ENCODE results near the gene JAZF1.

JAZF1 gene

GRCh38 chr7:28096713-28097112, 83.9 kb downstream of the JAZF1 start:
- intact Hi-C loops (cut with DNase I; ENCODE audit: low total_unique reads), result loop anchor here (10.0 kb wide), 1 partner anchor 902 kb away; no protein-coding TSS in a partner anchor
- Histone ChIP-seq H3K4me1 (peaks cover 0 to 15% (median 7%) of the 10 kb centered on the region in 4 donors), H3K9me3 (no peaks in the 10 kb centered on the region), H3K27me3 (no peaks in the 10 kb centered on the region), H3K36me3 (no peaks in the 10 kb centered on the region), H3K27ac (no peak overlapping the region), H3K4me3 (no peak overlapping the region)
- peak in 1 of 2 donors; percentile 50 for DNase-seq
- TF ChIP-seq CTCF (IDR thresholded peaks at IDR 0.05), result peak; percentile 79 to 86

- DNase-seq, result no peak
- Histone ChIP-seq H3K9me3 (no peaks in the 10 kb centered on the region), H3K36me3 (no peaks in the 10 kb centered on the region), H3K4me3 (no peak overlapping the region), H3K27me3 (no peaks in the 10 kb centered on the region), H3K27ac (no peak overlapping the region), H3K4me1 (peaks cover 0 to 15% (median 7%) of the 10 kb centered on the region in 4 donors)
- no peak for TF ChIP-seq CTCF (IDR thresholded peaks at IDR 0.05)
- intact Hi-C loops (cut with DNase I; ENCODE audit: low total_unique reads), result loop anchor here (10.0 kb wide), 1 partner anchor 900 kb away; no protein-coding TSS in a partner anchor
Observed at GRCh38 chr7:28095231-28095630, 85.4 kb downstream of the JAZF1 start.

- Histone ChIP-seq H3K9me3 (no peaks in the 10 kb centered on the region), H3K4me1 (peaks cover 0 to 17% (median 7%) of the 10 kb centered on the region in 4 donors), H3K36me3 (no peaks in the 10 kb centered on the region), H3K27ac (no peak overlapping the region), H3K27me3 (no peaks in the 10 kb centered on the region), H3K4me3 (no peak overlapping the region)
- intact Hi-C loops (cut with DNase I; ENCODE audit: low total_unique reads), result loop anchor here (10.0 kb wide), 1 partner anchor 899 kb away; no protein-coding TSS in a partner anchor
- DNase-seq, result peak; percentile 80 to 83
- TF ChIP-seq CTCF (IDR thresholded peaks at IDR 0.05), result peak; percentile 52 to 53
Observed at GRCh38 chr7:28093623-28094232, 86.9 kb downstream of the JAZF1 start.

GRCh38 chr7:28091190-28091589, 89.4 kb downstream of the JAZF1 start:
- Histone ChIP-seq H3K4me3 (no peak overlapping the region), H3K9me3 (no peaks in the 10 kb centered on the region), H3K27me3 (no peaks in the 10 kb centered on the region), H3K27ac (no peak overlapping the region), H3K36me3 (no peaks in the 10 kb centered on the region), H3K4me1 (peaks cover 0 to 22% (median under 1%) of the 10 kb centered on the region in 4 donors)
- intact Hi-C loops (cut with DNase I; ENCODE audit: low total_unique reads), result loop anchor here (10.0 kb wide), 1 partner anchor 896 kb away; no protein-coding TSS in a partner anchor
- DNase-seq, result no peak
- TF ChIP-seq CTCF (IDR thresholded peaks at IDR 0.05), result no peak

GRCh38 chr7:28088901-28089714, 91.5 kb downstream of the JAZF1 start:
- Histone ChIP-seq H3K27me3 (no peaks in the 10 kb centered on the region), H3K4me1 (peaks cover 0 to 33% (median 9%) of the 10 kb centered on the region in 4 donors), H3K36me3 (no peaks in the 10 kb centered on the region), H3K27ac (no peak overlapping the region), H3K4me3 (no peak overlapping the region), H3K9me3 (no peaks in the 10 kb centered on the region)
- no peak for TF ChIP-seq CTCF (IDR thresholded peaks at IDR 0.05)
- intact Hi-C loops (cut with DNase I; ENCODE audit: low total_unique reads), result no loop called here
- DNase-seq, result no peak

Measured in tibial artery (tissue), 4 donors.